ENCODE measurements around the gene RAD9A.

RAD9A gene

GRCh38 chr11:67428052-67429001 lies 36.5 kb downstream of the RAD9A start, which contains the start of gene RPS6KB2:
RPS6KB2 (plus strand) TSS chr11:67428494; CDS start chr11:67428546, 52 bp downstream.
- CTCF ChIA-PET: interaction anchor here (0.7 to 1.7 kb wide), 6 partner anchors 9 to 27 kb away, joined by 3 to 6 read pairs (median 4); partner anchors contain the start of gene PTPRCAP
- peak; percentile 99 for DNase-seq (ENCODE audit: extremely low spot score)
- TF ChIP-seq, protein P1, sequence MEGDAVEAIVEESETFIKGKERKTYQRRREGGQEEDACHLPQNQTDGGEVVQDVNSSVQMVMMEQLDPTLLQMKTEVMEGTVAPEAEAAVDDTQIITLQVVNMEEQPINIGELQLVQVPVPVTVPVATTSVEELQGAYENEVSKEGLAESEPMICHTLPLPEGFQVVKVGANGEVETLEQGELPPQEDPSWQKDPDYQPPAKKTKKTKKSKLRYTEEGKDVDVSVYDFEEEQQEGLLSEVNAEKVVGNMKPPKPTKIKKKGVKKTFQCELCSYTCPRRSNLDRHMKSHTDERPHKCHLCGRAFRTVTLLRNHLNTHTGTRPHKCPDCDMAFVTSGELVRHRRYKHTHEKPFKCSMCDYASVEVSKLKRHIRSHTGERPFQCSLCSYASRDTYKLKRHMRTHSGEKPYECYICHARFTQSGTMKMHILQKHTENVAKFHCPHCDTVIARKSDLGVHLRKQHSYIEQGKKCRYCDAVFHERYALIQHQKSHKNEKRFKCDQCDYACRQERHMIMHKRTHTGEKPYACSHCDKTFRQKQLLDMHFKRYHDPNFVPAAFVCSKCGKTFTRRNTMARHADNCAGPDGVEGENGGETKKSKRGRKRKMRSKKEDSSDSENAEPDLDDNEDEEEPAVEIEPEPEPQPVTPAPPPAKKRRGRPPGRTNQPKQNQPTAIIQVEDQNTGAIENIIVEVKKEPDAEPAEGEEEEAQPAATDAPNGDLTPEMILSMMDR (IDR thresholded peaks at IDR 0.05; ENCODE audit: control extremely low read depth, extremely low read depth, low read depth, missing control alignments): no peak
- POLR2A ChIA-PET: interaction anchor here (0.6 kb wide), 1 partner anchor 620 kb away, joined by 4 read pairs; no protein-coding TSS in a partner anchor

DNA sequence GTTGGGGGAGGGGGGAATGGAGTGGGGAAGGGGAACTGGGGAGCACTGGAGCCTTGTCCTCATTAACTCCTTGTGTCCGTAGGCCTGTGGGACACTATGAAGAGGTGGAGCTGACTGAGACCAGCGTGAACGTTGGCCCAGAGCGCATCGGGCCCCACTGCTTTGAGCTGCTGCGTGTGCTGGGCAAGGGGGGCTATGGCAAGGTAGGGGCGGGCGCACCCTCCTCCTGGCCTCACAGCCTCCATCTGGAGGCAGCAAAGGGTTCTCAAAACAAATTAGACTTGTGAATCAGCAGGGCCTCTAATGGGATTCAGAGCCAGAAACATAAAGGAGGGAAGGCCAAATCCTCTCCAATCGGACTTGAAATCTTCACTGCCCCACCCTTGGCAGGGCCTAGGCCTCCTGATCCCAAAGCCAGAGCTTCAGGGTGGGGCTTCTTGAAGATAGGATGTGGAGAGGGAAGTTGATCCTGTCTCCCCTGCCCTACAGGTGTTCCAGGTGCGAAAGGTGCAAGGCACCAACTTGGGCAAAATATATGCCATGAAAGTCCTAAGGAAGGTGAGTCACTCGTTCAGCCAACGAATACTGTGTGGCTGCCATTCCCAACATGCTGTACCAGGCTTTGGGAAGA lies 37.4 kb downstream of the RAD9A start:
- ChIA-PET CTCF (interaction anchor here (0.7 to 1.6 kb wide), 5 partner anchors 9 to 28 kb away, joined by 3 to 6 read pairs (median 3); partner anchors contain the start of gene PTPRCAP), POLR2A (interaction anchor here (0.6 kb wide), 2 partner anchors 302 to 621 kb away, joined by 4 read pairs; no protein-coding TSS in a partner anchor)
- DNase-seq (ENCODE audit: extremely low spot score): no peak
- TF ChIP-seq, protein P1 (IDR thresholded peaks at IDR 0.05; ENCODE audit: control extremely low read depth, extremely low read depth, low read depth, missing control alignments): no peak

DNA sequence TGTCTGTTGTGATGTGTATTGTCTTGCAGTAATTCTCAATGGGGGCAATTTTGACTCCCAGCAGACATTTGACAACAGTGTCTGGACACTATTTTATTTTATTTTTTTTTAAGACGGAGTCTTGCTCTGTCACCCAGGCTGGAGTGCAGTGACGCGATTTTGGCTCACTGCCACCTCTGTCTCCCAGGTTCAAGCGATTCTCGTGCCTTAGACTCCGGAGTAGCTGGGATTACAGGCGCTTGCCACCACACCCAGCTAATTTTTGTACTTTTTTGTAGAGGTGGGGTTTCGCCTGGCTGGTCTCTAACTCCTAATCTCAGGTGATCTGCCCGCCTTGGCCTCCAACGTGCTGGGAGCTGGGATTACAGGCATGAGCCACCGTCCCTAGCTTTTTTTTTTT lies 37.9 kb downstream of the RAD9A start:
- no peak for DNase-seq (ENCODE audit: extremely low spot score)
- CTCF ChIA-PET: interaction anchor here (1.0 kb wide), 1 partner anchor 22 kb away, joined by 3 read pairs; no protein-coding TSS in a partner anchor
- TF ChIP-seq, protein P1 (IDR thresholded peaks at IDR 0.05; ENCODE audit: control extremely low read depth, extremely low read depth, low read depth, missing control alignments): no peak
- POLR2A ChIA-PET: interaction anchor here (0.6 kb wide), 1 partner anchor 303 kb away, joined by 4 read pairs; no protein-coding TSS in a partner anchor

DNA sequence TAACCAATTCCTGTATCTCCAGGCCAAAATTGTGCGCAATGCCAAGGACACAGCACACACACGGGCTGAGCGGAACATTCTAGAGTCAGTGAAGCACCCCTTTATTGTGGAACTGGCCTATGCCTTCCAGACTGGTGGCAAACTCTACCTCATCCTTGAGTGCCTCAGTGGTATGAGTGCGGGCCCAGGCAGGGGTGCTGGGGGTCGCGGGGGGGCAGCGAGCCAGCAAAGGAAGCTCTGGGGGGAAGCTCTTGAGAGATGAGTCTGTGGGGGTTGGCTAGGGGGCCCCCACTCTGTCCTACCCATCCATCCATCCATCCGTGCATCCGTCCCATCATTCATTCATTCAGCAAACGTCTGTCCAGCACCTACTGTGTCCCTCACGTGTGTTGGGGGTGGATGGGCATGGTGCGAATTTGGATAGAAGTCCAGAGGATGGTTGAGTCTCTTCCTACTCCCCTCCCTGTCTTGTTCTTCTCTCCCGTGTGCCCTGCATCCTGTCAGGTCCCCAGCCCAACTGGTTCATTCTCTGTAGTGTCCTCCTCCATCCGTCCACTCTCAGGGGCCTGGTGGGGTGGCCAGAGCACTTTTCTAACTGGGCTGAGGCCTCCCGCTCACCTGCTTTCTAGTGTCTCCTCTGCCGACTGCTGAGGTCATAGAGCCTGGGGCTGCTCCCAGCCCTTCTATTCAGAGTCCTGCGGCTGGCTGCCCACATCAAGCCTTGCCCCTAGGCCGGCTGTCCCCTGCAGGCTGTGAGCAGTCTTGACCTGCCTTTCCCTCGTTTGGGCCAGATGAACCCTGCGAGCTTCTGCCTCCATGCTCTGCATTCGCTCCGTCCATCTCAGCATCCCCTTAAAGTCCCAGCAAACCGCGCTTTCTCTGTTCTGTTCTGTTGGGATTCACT lies 39.8 kb downstream of the RAD9A start:
- TF ChIP-seq, protein P1 (IDR thresholded peaks at IDR 0.05; ENCODE audit: control extremely low read depth, extremely low read depth, low read depth, missing control alignments): no peak
- CTCF ChIA-PET: interaction anchor here (1.0 to 2.0 kb wide), 3 partner anchors 7 to 56 kb away, joined by 3 to 5 read pairs (median 3); partner anchors contain the start of gene PPP1CA

DNA sequence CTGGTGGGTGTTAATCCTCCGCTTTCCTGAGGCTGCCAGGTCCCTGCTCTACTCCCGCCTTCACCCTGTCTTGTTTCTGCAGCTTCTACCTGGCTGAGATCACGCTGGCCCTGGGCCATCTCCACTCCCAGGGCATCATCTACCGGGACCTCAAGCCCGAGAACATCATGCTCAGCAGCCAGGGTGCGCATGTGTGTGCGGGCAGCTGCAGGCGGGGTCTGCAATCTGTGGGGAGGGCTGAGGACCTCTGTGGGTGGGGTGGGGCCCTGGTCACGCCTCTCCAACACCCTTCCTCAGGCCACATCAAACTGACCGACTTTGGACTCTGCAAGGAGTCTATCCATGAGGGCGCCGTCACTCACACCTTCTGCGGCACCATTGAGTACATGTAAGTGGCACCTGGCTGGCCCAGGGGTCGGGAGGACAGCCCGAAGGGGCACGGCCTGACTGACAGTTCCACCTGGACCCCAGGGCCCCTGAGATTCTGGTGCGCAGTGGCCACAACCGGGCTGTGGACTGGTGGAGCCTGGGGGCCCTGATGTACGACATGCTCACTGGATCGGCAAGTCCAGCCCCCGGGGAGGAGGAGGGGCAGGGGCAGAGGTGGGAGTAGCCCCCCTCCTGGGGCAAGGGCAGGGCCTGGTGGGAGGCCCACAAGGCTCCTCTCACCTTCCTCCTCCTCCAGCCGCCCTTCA lies 41.0 kb downstream of the RAD9A start:
- ChIA-PET POLR2A (interaction anchor here (0.6 kb wide), 2 partner anchors 10 to 1214 kb away, joined by 3 read pairs; partner anchors contain the start of gene CORO1B), CTCF (interaction anchor here (1.0 to 1.2 kb wide), 2 partner anchors 55 to 171 kb away, joined by 3 read pairs; no protein-coding TSS in a partner anchor)
- no peak for DNase-seq (ENCODE audit: extremely low spot score)
- TF ChIP-seq, protein P1 (IDR thresholded peaks at IDR 0.05; ENCODE audit: control extremely low read depth, extremely low read depth, low read depth, missing control alignments): no peak

More for the DNA sequence above, 39.8 kb downstream of the RAD9A start:
- POLR2A ChIA-PET: interaction anchor here (0.6 to 0.7 kb wide), 4 partner anchors 7 to 81 kb away, joined by 4 to 7 read pairs (median 6); no protein-coding TSS in a partner anchor
- DNase-seq (ENCODE audit: extremely low spot score): no peak

Data from GM10248 (cell line).